Urinary bladder (tissue), 4 donors: ENCODE data around the gene CYP11A1. TPM values are rescaled to one million over a fixed set of nuclear protein-coding genes. Genes with fewer than 3 reads are reported as not detected.

Experiments used
- DNase-seq: peaks from one replicate; pipeline ENCODE4 v3.0.0-alpha.2; 2015; ENCODE audit errors: extremely low spot score
- H3K27ac ChIP-seq: one replicate; pipeline ENCODE4 v1.5.1; 2013; ENCODE audit warnings: low read depth, mild to moderate bottlenecking, moderate library complexity
- H3K36me3 ChIP-seq: one replicate; pipeline ENCODE4 v1.6.1; 2013; ENCODE audit warnings: mild to moderate bottlenecking, moderate library complexity; ENCODE audit not compliant: insufficient read depth
- H3K4me1 ChIP-seq: one replicate; pipeline ENCODE4 v1.6.1; 2013; ENCODE audit warnings: mild to moderate bottlenecking, moderate library complexity; ENCODE audit not compliant: insufficient read depth
- H3K4me3 ChIP-seq: one replicate; pipeline ENCODE4 v1.5.1; 2013; ENCODE audit warnings: low read depth, low read length
- WGBS: extraction: QIAGEN DNeasy Blood & Tissue Kit; methylation state at CpG from one replicate; pipeline ENCODE4 v1.1.7; 2013; 5-methylcytosine and 5-hydroxymethylcytosine counted together
- polyA plus RNA-seq: library from polyadenylated mRNA; stranded (reverse); fragments of 200-250 nt; gene quantifications from one replicate; pipeline ENCODE4 v1.2.3, GENCODE V29; 2013
- total RNA-seq: library from RNA; depleted of rRNA; stranded (reverse); fragments of >200 nt; gene quantifications from one replicate; pipeline ENCODE4 v1.2.3, GENCODE V29; 2014
- donor health status: healthy with polysubstance abuse.
- donor health status: healthy.

CYP11A1 gene
- total and polyA plus RNA-seq, 2 donors = 0.21 to 0.38 TPM

DNA sequence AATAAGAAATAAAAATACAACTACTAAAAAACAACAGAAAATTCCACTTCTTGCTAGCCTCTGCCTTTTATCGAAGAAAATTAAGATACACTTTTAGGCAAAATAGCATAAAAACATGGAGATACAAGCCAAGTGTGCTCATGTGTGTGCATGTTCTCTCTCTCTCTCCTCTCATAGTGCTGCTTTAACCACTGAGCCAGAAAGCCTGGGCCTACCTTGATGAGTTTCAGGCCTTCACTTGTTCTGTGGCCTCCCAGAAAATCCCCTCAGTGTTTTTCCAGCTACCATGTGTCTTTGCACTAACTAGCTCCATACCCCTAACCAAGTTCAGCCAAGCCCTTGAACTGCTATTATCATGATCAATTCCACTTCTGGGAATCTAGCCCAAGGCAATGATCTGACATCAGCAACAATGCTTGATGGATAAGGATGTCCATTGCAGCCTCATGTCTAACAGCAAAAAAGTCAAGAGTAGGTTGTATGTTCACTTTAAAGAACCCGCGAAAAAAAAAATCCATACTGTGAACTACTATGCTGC lies 18.1 kb downstream of the CYP11A1 start:
- Histone ChIP-seq H3K27ac (no peak overlapping the region), H3K4me1 (no peaks in the 10 kb centered on the region), H3K4me3 (no peak overlapping the region), H3K36me3 (no peaks in the 10 kb centered on the region)
- 94% methylated on average over 3 of the region's 3 CpGs for WGBS
- DNase-seq = no peak

DNA sequence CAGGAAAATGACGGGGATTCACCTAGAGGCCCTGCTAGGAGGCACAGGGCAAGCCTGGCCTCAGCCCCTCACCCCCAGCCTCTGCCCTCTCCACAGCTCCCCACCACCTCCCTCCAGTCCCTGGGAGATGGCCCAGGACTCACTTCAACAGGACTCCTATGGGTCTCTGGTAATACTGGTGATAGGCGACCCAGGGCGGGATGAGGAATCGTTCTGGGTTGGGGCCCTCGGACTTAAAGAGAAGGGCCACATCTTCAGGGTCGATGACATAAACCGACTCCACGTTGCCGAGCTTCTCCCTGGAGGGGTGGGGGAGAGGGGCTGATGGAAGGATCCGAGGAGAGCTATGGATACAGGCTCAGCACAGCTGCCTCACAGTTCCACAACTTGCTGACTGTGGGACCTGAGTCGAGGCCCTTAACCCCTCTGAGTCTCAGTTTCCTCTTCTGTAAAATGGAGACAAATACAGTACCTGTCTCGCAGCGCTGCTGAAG lies 19.6 kb downstream of the CYP11A1 start:
- DNase-seq = no peak
- no peaks in the 10 kb centered on the region for H3K4me1 ChIP-seq
- no peak overlapping the region for H3K4me3 ChIP-seq
- WGBS = 83% methylated on average over 13 of the region's 13 CpGs
- no peak overlapping the region for H3K27ac ChIP-seq
- H3K36me3 ChIP-seq = no peaks in the 10 kb centered on the region

- no peaks in the 10 kb centered on the region for H3K4me1 ChIP-seq
- no peak for DNase-seq
- WGBS = 83% methylated on average over 10 of the region's 10 CpGs
- no peak overlapping the region for H3K27ac ChIP-seq
- no peaks in the 10 kb centered on the region for H3K36me3 ChIP-seq
- H3K4me3 ChIP-seq = no peak overlapping the region
These were observed 22.4 kb downstream of the CYP11A1 start for GRCh38 chr15:74345051-74345450.

- DNase-seq = no peak
- 90% methylated on average over 8 of the region's 8 CpGs for WGBS
- H3K36me3 ChIP-seq = no peaks in the 10 kb centered on the region
- H3K27ac ChIP-seq = no peak overlapping the region
- no peak overlapping the region for H3K4me3 ChIP-seq
- no peaks in the 10 kb centered on the region for H3K4me1 ChIP-seq
These were observed 23.7 kb downstream of the CYP11A1 start for GRCh38 chr15:74343797-74344127.

DNA sequence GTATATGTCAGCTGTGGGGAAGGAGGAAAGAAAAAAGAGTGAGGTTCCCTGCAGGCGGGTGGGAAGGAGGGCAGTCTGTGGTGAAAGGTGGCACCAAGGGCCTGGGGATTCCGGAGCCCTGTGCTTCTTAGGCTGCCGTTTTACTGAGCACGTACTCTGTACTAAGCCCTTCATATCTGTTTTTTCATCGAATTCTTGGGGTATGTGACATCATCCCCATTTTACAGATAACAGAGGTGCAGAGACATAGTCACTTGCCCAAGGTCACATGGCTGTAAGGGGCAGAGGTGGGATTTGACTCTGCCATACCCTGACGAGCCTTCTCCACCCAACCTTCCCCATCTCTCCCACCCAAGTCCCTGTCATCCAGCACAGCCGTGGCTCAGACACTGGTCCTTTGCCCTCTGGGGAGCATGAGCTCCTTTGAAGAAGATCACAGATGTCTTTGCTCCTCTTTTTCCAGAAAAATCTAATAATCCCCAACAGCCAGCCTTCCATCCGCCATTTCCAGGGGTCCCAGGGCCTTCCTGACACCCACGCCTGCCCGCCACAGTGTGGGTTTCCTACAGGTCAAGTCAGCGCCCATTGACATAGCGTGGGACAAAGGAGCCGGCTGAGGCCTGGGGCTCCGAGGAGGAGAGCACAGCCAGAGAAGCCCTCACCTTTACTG lies 24.2 kb downstream of the CYP11A1 start:
- 92% methylated on average over 14 of the region's 14 CpGs for WGBS
- Histone ChIP-seq H3K36me3 (no peaks in the 10 kb centered on the region), H3K27ac (no peak overlapping the region), H3K4me3 (no peak overlapping the region), H3K4me1 (no peaks in the 10 kb centered on the region)
- no peak for DNase-seq

- H3K27ac ChIP-seq = no peak overlapping the region
- no peaks in the 10 kb centered on the region for H3K36me3 ChIP-seq
- H3K4me1 ChIP-seq = no peaks in the 10 kb centered on the region
- no peak for DNase-seq
- WGBS = 40% methylated on average over 4 of the region's 4 CpGs
- no peak overlapping the region for H3K4me3 ChIP-seq
These were observed 27.3 kb downstream of the CYP11A1 start for GRCh38 chr15:74340150-74340549.

GRCh38 chr15:74339371-74339770 lies 28.1 kb downstream of the CYP11A1 start:
- Histone ChIP-seq H3K36me3 (no peaks in the 10 kb centered on the region), H3K27ac (no peak overlapping the region), H3K4me3 (no peak overlapping the region), H3K4me1 (no peaks in the 10 kb centered on the region)
- no peak for DNase-seq
- WGBS = 90% methylated on average over 9 of the region's 9 CpGs

GRCh38 chr15:74338676-74339075 lies 28.8 kb downstream of the CYP11A1 start:
- WGBS = 93% methylated on average over 5 of the region's 5 CpGs
- Histone ChIP-seq H3K27ac (no peak overlapping the region), H3K4me3 (no peak overlapping the region), H3K4me1 (no peaks in the 10 kb centered on the region), H3K36me3 (no peaks in the 10 kb centered on the region)
- DNase-seq = no peak

GRCh38 chr15:74337607-74338211 lies 29.7 kb downstream of the CYP11A1 start:
- 76% methylated on average over 4 of the region's 4 CpGs for WGBS
- Histone ChIP-seq H3K4me3 (no peak overlapping the region), H3K36me3 (no peaks in the 10 kb centered on the region), H3K27ac (no peak overlapping the region), H3K4me1 (no peaks in the 10 kb centered on the region)
- no peak for DNase-seq

- Histone ChIP-seq H3K4me3 (no peak overlapping the region), H3K27ac (no peak overlapping the region), H3K4me1 (no peaks in the 10 kb centered on the region), H3K36me3 (no peaks in the 10 kb centered on the region)
- DNase-seq = no peak
- 89% methylated on average over 5 of the region's 5 CpGs for WGBS
These were observed 30.3 kb downstream of the CYP11A1 start for GRCh38 chr15:74337146-74337545.

DNA sequence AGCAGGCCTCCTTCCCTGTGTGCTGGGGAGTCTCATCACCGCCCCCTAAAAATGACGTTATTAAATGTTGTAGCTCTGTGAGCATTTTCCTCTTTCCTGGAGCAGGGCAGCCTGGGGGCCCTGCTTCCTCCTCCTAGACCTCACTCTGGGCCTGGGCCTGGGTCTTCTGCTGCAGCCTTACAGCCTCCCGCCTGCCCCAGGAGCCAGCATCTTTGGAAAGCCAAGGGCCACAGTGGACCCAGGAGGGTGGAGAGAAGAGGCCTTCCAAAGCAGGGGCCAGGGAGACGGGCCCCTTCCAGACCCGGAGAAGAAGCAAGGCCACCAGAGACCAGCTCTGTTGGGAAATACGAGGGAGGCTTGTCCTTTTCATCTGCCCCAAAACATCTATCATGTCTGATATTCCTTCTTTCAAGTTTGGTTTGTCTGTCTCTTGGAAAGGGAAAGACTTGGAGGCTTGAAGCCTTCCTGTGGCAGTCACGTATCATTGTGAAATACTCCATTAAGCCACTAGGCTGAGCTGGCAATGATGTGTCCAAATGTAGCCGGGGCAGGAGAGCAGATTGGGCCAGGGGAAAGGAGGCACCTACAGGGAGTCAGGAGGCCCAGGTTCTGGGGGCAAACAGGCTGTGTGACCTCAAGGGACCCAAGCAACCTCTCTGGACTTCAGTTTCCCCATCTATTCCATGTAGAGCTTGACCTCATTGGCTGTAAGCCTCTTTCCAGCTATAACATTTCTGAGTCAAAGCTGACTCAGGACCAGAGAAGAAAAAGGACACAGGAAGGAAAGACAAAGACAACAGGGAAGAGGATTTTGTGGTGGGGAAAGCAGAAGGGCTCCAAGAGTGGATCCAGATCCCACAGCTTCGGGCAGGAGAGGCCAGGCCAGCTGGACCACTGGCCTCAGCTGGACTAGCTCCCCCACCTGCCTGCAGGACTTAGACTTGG lies 31.1 kb downstream of the CYP11A1 start:
- DNase-seq = no peak
- no peaks in the 10 kb centered on the region for H3K4me1 ChIP-seq
- no peaks in the 10 kb centered on the region for H3K36me3 ChIP-seq
- no peak overlapping the region for H3K27ac ChIP-seq
- no peak overlapping the region for H3K4me3 ChIP-seq
- WGBS = 87% methylated on average over 9 of the region's 9 CpGs

DNA sequence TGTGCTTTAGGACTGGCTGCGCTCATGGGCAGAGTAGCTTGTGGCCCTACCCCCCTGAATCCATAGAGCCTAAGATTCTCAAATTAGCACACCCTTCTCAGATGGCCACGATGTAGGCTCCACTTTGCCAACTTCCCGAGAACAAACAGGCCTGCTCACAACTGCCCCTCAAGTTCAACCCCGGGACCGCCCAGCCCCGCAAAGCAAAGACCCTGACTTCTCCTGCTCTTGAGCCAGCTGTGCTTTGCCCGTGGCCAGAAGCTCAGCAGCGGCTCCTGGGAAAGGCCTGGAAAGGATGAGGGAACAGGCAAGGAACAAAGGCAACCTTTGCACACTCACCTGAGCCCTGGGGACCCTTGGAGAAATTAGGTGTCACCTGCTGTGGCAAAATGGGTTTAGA lies 32.0 kb downstream of the CYP11A1 start:
- Histone ChIP-seq H3K4me3 (no peak overlapping the region), H3K4me1 (no peaks in the 10 kb centered on the region), H3K27ac (no peak overlapping the region), H3K36me3 (no peaks in the 10 kb centered on the region)
- WGBS = 82% methylated on average over 8 of the region's 8 CpGs
- DNase-seq = no peak

DNA sequence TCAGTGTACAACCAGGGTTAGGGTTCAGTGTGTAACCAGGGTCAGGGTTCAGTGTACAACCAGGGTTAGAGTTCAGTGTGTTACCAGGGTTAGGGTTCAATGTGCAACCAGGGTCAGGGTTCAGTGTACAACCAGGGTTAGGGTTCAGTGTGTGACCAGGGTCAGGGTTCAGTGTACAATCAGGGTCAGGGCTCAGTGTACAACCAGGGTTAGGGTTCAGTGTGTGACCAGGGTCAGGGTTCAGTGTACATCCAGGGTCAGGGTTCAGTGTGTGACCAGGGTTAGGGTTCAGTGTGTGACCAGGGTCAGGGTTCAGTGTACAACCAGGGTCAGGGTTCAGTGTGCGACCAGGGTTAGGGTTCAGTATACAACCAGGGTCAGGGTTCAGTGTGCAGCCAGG lies 33.3 kb downstream of the CYP11A1 start:
- H3K36me3 ChIP-seq = no peaks in the 10 kb centered on the region
- 88% methylated on average over 1 of the region's 1 CpG for WGBS
- H3K27ac ChIP-seq = no peak overlapping the region
- no peaks in the 10 kb centered on the region for H3K4me1 ChIP-seq
- DNase-seq = no peak
- H3K4me3 ChIP-seq = no peak overlapping the region
